GM12878 (cell line): ENCODE data around the gene CDPF1. TPM values are rescaled to one million over a fixed set of nuclear protein-coding genes. Genes with fewer than 3 reads are reported as not detected.
A peak's percentile ranks its signal among the peaks of the same experiment; 100 is the strongest.

Experiments used
- ATAC-seq: fragments of 200-7000 bp; cut with Tn5 transposase; 3 replicates; pipeline ENCODE4 v1.9.1; 2020; ENCODE audit warnings: mild to moderate bottlenecking, moderate library complexity
- BruUV-seq: library from RNA; stranded (reverse); fragments of 400-500 nt; replicated peaks from 2 replicates; lab custom pipeline; 2021; lab: Mats Ljungman, UMichigan
- CTCF ChIA-PET: fragments of 300-600 bp; sonication (Branson Sonifier 250); formaldehyde crosslinking; extraction: SDS; loops from one replicate; lab custom pipeline; 2021; ENCODE audit warnings: inconsistent platforms; lab: Yijun Ruan, JAX
- POLR2A ChIA-PET: fragments of 350-600 bp; formaldehyde crosslinking; extraction: SDS; loops from one replicate; lab custom pipeline; 2021; ENCODE audit warnings: inconsistent platforms; lab: Charles Lee
- RAD21 ChIA-PET: fragments of 300-600 bp; sonication (Branson Sonifier 250); formaldehyde crosslinking; loops from one replicate; lab custom pipeline; 2023; ENCODE audit warnings: antibody characterized with exemption; ENCODE audit not compliant: unreplicated experiment; lab: Charles Lee
- SMC1A ChIA-PET: fragments of 300-600 bp; sonication (Branson Sonifier 250); formaldehyde crosslinking; loops from one replicate; lab custom pipeline; 2023; ENCODE audit not compliant: unreplicated experiment, uncharacterized antibody; lab: Charles Lee
- DNase-seq: peaks from one replicate; pipeline ENCODE4 v3.0.0-alpha.2; 2011; ENCODE audit warnings: low read depth, low spot score
- FAIRE-seq: peaks from 3 replicates; lab custom pipeline; 2011; peaks lifted over from hg19 to GRCh38; lab: Jason Lieb, UNC
- H2AFZ ChIP-seq: 2 replicates; pipeline ENCODE4 v1.6.0; 2011; ENCODE audit warnings: low read depth, low read length, control low read depth; ENCODE audit not compliant: control insufficient read depth
- H3K27ac ChIP-seq: 2 replicates; pipeline ENCODE4 v1.5.1; 2011; ENCODE audit warnings: control low read depth; ENCODE audit not compliant: control insufficient read depth, insufficient read depth
- H3K27me3 ChIP-seq, 2 experiments: replicated peaks in 1 of 2; 2 replicates each; pipeline versions ENCODE4 v1.6.0 to v1.6.1; 2011; ENCODE audit warnings: low read length in 1 of 2; ENCODE audit not compliant: control insufficient read depth in 2 of 2, insufficient read depth in 2 of 2
- H3K36me3 ChIP-seq, 2 experiments: 2 replicates each; pipeline ENCODE4 v1.5.1; 2011; ENCODE audit warnings: low read length in 1 of 2; ENCODE audit not compliant: control insufficient read depth in 2 of 2, insufficient read depth in 2 of 2
- H3K4me1 ChIP-seq: 2 replicates; pipeline ENCODE4 v1.6.1; 2011; ENCODE audit warnings: mild to moderate bottlenecking, low read length, moderate library complexity, mixed read lengths; ENCODE audit not compliant: control insufficient read depth, insufficient read depth
- H3K4me2 ChIP-seq: 2 replicates; pipeline ENCODE4 v1.6.0; 2011; ENCODE audit warnings: control low read depth; ENCODE audit not compliant: control insufficient read depth, insufficient read depth
- H3K4me3 ChIP-seq: fragments of 200-600 bp; sonication (generic); 2 replicates; pipeline ENCODE4 v1.5.1; 2016
- H3K79me2 ChIP-seq: 2 replicates; pipeline ENCODE4 v1.6.0; 2011; ENCODE audit warnings: low read length; ENCODE audit not compliant: control insufficient read depth, insufficient read depth
- H3K9ac ChIP-seq: 2 replicates; pipeline ENCODE4 v1.8.0; 2011; ENCODE audit warnings: low read length, control low read depth, mixed read lengths; ENCODE audit not compliant: control insufficient read depth, insufficient read depth
- H3K9me3 ChIP-seq: replicated peaks from 3 replicates; pipeline ENCODE4 v1.5.1; 2011; ENCODE audit warnings: mild to moderate bottlenecking, low read length; ENCODE audit not compliant: control insufficient read depth, insufficient read depth
- H4K20me1 ChIP-seq: 2 replicates; pipeline ENCODE4 v1.6.0; 2011; ENCODE audit not compliant: control insufficient read depth, insufficient read depth
- ATF3 ChIP-seq: IDR thresholded peaks from 2 replicates; pipeline ENCODE4 v1.6.1; 2011; ENCODE audit warnings: low read depth, mild to moderate bottlenecking, low read length, moderate library complexity, borderline replicate concordance; ENCODE audit errors: extremely low read depth
- EGR1 ChIP-seq, 2 experiments: IDR thresholded peaks; 1 replicate in 1 of 2; 2 replicates in 1 of 2; pipeline ENCODE4 v1.6.1; 2011 to 2012; ENCODE audit warnings: low read depth in 2 of 2, low read length in 2 of 2, borderline replicate concordance in 1 of 2, mild to moderate bottlenecking in 1 of 2, moderate library complexity in 1 of 2
- GATAD2B ChIP-seq: fragments of 450-650 bp; conservative IDR thresholded peaks from 2 replicates; pipeline ENCODE4 v1.6.1; 2017; ENCODE audit warnings: low read depth, mild to moderate bottlenecking, moderate library complexity
- NBN ChIP-seq: fragments of 450-650 bp; IDR thresholded peaks from 2 replicates; pipeline ENCODE4 v1.6.1; 2016
- NFIC ChIP-seq: IDR thresholded peaks from 2 replicates; pipeline ENCODE4 v1.6.1; 2012; ENCODE audit warnings: low read depth, mild to moderate bottlenecking, inconsistent platforms, low read length, moderate library complexity
- NFYA ChIP-seq: IDR thresholded peaks from 2 replicates; pipeline ENCODE4 v1.6.1; 2011; ENCODE audit warnings: low read depth, mild to moderate bottlenecking, low read length, improper control_type of control experiment, borderline replicate concordance
- NR2F1 ChIP-seq: fragments of 450-650 bp; conservative IDR thresholded peaks from 2 replicates; pipeline ENCODE4 v1.6.1; 2017; ENCODE audit warnings: mild to moderate bottlenecking
- POLR2A ChIP-seq: IDR thresholded peaks from 2 replicates; pipeline ENCODE4 v1.6.1; 2011; ENCODE audit warnings: low read depth, mild to moderate bottlenecking, low read length
- SIN3A ChIP-seq: IDR thresholded peaks from 2 replicates; pipeline ENCODE4 v1.6.1; 2012; ENCODE audit warnings: low read depth, low read length, improper control_type of control experiment
- USF1 ChIP-seq: IDR thresholded peaks from 2 replicates; pipeline ENCODE4 v1.6.1; 2011; ENCODE audit warnings: borderline replicate concordance, low read depth, mild to moderate bottlenecking, moderate library complexity, mixed read lengths, low read length; ENCODE audit not compliant: insufficient read depth; ENCODE audit errors: extremely low read length
- YBX1 ChIP-seq: fragments of 450-650 bp; IDR thresholded peaks from 2 replicates; pipeline ENCODE4 v1.6.1; 2016; ENCODE audit warnings: antibody characterized with exemption
- WGBS: methylation state at CpG from one replicate; pipeline ENCODE4 v1.1.6; 2016; ENCODE audit warnings: low lambda C conversion rate; ENCODE audit not compliant: insufficient replicate concordance, insufficient coverage; ENCODE audit errors: missing lambda C conversion rate; 5-methylcytosine and 5-hydroxymethylcytosine counted together
- in situ Hi-C: fragments of 300-500 bp; cut with MboI; formaldehyde crosslinking; loops from 9 replicates; pipeline ENCODE4 v1.14.3; 2018; ENCODE audit warnings: mixed read lengths
- intact Hi-C: fragments of 100-400 bp; cut with micrococcal nuclease; formaldehyde crosslinking; loops from one replicate; pipeline ENCODE4 v1.14.2; 2022; ENCODE audit not compliant: unreplicated experiment
- polyA plus RNA-seq, 11 experiments: library from polyadenylated mRNA; depleted of rRNA in 4 of 11; unstranded in 6 of 11; stranded (reverse) in 5 of 11; fragments of >200 nt; fragmentation: Nextera tagmentation in 4 of 11; fragmentation: Illumina TruSeq in 1 of 11; extraction: Ambion mirVana in 4 of 11; extraction: Trizol in 1 of 11; gene quantifications; 1 replicate in 1 of 11; 2 replicates in 10 of 11; pipeline versions ENCODE4 v1.2.1 to v1.2.3, GENCODE V29; 2011 to 2016; ENCODE audit warnings: inconsistent platforms in 2 of 11, missing spikeins in 2 of 11, low read depth in 1 of 11
- total RNA-seq, 4 experiments: library from RNA; depleted of rRNA in 3 of 4; stranded (reverse); fragments of >200 nt in 3 of 4; fragmentation: Illumina TruSeq in 1 of 4; extraction: Trizol in 1 of 4; gene quantifications; 2 replicates each; pipeline versions ENCODE4 v1.2.1 to v1.2.3, GENCODE V29; 2013 to 2021

CDPF1 gene
- total and polyA plus RNA-seq, 10 of the 15 experiments (the other 5 are each of a cell fraction or from before 2014, with no cell fraction given), result 1.0 to 22.4 (median 7.9) TPM

GRCh38 chr22:46289244-46289891, 39.3 kb upstream of the CDPF1 start:
- 91% methylated on average over 33 of the region's 33 CpGs for WGBS

DNA sequence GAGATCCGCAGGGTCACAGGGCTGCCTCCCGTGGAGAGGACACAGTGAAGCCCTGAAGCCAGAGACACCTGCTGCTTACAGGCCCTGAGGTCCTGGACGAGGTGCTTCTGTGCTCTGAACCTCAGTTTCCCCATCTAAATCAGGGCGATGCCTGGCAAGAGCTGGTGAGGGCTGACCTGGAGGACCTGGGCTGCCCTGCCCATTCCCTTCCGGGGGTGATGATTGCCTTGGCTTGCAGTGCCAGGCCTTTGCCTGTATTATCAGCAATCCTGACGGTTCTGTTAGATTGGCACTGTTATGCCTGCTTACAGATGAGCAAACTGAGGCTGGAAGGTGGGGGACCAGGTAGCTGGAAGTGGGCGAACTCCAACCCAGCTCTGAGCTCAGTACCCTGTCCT, 38.8 kb upstream of the CDPF1 start:
- Histone ChIP-seq H3K4me2 (peak overlapping the region; percentile 99), H3K27ac (peak overlapping the region; percentile 86), H3K4me3 (peak overlapping the region; percentile 85; the same call in 1 of the 2 replicates), H4K20me1 (no peaks in the 10 kb centered on the region), H3K27me3 (no peaks in the 10 kb centered on the region), H3K9ac (peak overlapping the region; percentile 94), H3K9me3 (no peaks in the 10 kb centered on the region; the same call in 2 of the 3 replicates), H3K36me3 (peaks cover 7 to 11% of the 10 kb centered on the region in 2 experiments; a peak in 3 of 4 replicates), H3K79me2 (peaks cover 17% of the 10 kb centered on the region), H3K4me1 (peaks cover 33% of the 10 kb centered on the region), H2AFZ (peak overlapping the region; percentile 65; the same call in 1 of the 2 replicates)
- DNase-seq (no peak), ATAC-seq (no peak), FAIRE-seq (no peak)
- ChIA-PET POLR2A (interaction anchor here (0.6 to 1.2 kb wide), 4 partner anchors 8 to 21 kb away, joined by 3 to 5 read pairs (median 4); partner anchors contain the start of gene TTC38), RAD21 (no interaction called here), CTCF (interaction anchor here (0.9 kb wide), 1 partner anchor 18 kb away, joined by 3 read pairs; no protein-coding TSS in a partner anchor), SMC1A (interaction anchor here (1.0 to 1.5 kb wide), 2 partner anchors 20 to 167 kb away, joined by 3 to 4 read pairs; no protein-coding TSS in a partner anchor)
- 78% methylated on average over 7 of the region's 7 CpGs for WGBS
- in situ Hi-C loops, result no loop called here
- no TSS peak for BruUV-seq
- intact Hi-C loops, result no loop called here
- TF ChIP-seq NFIC (no peak), USF1 (no peak), EGR1 (IDR thresholded peaks at IDR 0.05; ENCODE audit: borderline replicate concordance in 1 of 2, low read depth in 2 of 2, low read length in 2 of 2) (no peak), NBN (no peak), NFYA (no peak), NR2F1 (no peak), SIN3A (no peak)

More at GRCh38 chr22:46289244-46289891, 39.3 kb upstream of the CDPF1 start:
- intact Hi-C loops (no loop called here), in situ Hi-C loops (no loop called here)
- POLR2A ChIA-PET, result interaction anchor here (0.6 to 1.2 kb wide), 4 partner anchors 8 to 21 kb away, joined by 3 to 5 read pairs (median 4); partner anchors contain the start of gene TTC38
- peaks cover 3 to 8% of the 10 kb centered on the region in 2 experiments; a peak in 3 of 4 replicates for H3K36me3 ChIP-seq
- RAD21 ChIA-PET, result no interaction called here
- no peaks in the 10 kb centered on the region for H3K27me3 ChIP-seq
- no peaks in the 10 kb centered on the region; the same call in 2 of the 3 replicates for H3K9me3 ChIP-seq
- CTCF ChIA-PET, result no interaction called here
- FAIRE-seq (no peak), DNase-seq (no peak), ATAC-seq (no peak)
- no peak overlapping the region for H2AFZ ChIP-seq
- peak overlapping the region; percentile 99; the same call in 1 of the 2 replicates for H3K4me2 ChIP-seq
- no peak overlapping the region for H3K9ac ChIP-seq
- H3K27ac ChIP-seq, result peak overlapping the region; percentile 86; the same call in 1 of the 2 replicates
- BruUV-seq, result no TSS peak
- SMC1A ChIA-PET, result interaction anchor here (1.0 to 1.5 kb wide), 2 partner anchors 20 to 167 kb away, joined by 3 to 4 read pairs; no protein-coding TSS in a partner anchor
- no peak for TF ChIP-seq GATAD2B
- TF ChIP-seq POLR2A, result peak; percentile 21; the same call in 1 of the 2 replicates
- no peak for TF ChIP-seq YBX1
- TF ChIP-seq ATF3, result no peak
- no peaks in the 10 kb centered on the region for H4K20me1 ChIP-seq
- H3K4me3 ChIP-seq, result no peak overlapping the region
- peaks cover 33% of the 10 kb centered on the region for H3K4me1 ChIP-seq
- peaks cover 17% of the 10 kb centered on the region for H3K79me2 ChIP-seq
